HEK293 (cell line): ENCODE measurements around the gene TMEM181.

Experiments used
- ATF2 ChIP-seq: fragments of 450-650 bp; formaldehyde crosslinking; IDR thresholded peaks from 2 replicates; pipeline ENCODE4 v1.5.1; 2016; ENCODE audit warnings: missing biosample characterization, missing genetic modification characterization, low read depth
- CTCF ChIP-seq: fragments of 450-650 bp; formaldehyde crosslinking; IDR thresholded peaks from 2 replicates; pipeline ENCODE4 v1.5.1; 2016; ENCODE audit warnings: missing biosample characterization, missing genetic modification characterization
- ZBTB1 ChIP-seq: fragments of 450-650 bp; formaldehyde crosslinking; IDR thresholded peaks from 2 replicates; pipeline ENCODE4 v1.5.1; 2016; ENCODE audit warnings: missing biosample characterization, missing genetic modification characterization
- ZNF274 ChIP-seq, 2 experiments: fragments of 200-500 bp in 1 of 2; fragments of 450-650 bp in 1 of 2; sonication (Bioruptor generic) in 1 of 2; formaldehyde crosslinking in 1 of 2; IDR thresholded peaks; 2 replicates each; pipeline versions ENCODE4 v1.5.1 to v1.6.1; 2014 to 2016; ENCODE audit warnings: borderline replicate concordance in 1 of 2, inconsistent platforms in 1 of 2, low read length in 1 of 2, missing biosample characterization in 1 of 2, missing genetic modification characterization in 1 of 2
- ZNF549 ChIP-seq: fragments of 450-650 bp; IDR thresholded peaks from 2 replicates; pipeline ENCODE4 v1.5.1; 2018; ENCODE audit warnings: missing biosample characterization, missing genetic modification characterization, mild to moderate bottlenecking, inconsistent platforms, moderate library complexity
- ZNF670 ChIP-seq: fragments of 450-650 bp; formaldehyde crosslinking; IDR thresholded peaks from 2 replicates; pipeline ENCODE4 v1.5.1; 2016; ENCODE audit warnings: missing biosample characterization, missing genetic modification characterization, low read depth
- ZNF707 ChIP-seq: fragments of 450-650 bp; formaldehyde crosslinking; IDR thresholded peaks from 2 replicates; pipeline ENCODE4 v1.5.1; 2016; ENCODE audit warnings: missing biosample characterization, missing genetic modification characterization

DNA sequence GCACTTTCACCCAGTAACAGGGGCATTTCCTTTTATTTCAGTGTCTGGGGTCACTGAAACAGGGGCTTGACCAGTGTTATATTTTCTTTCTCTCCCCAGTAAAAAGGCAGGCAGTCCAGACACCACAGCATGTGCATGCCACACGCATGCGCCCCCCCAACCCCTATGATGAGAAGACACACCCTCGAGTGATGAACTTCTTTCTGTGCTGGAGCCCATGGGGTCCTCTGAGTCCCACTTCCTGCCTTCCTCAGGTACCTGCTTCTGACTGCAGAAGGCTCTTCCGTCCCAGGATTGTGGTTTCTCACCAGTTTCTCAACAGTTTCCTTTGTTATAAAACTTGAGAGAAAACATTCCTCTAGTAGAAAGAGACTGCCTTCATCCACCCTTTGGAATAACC lies 45.7 kb upstream of the TMEM181 start:
- TF ChIP-seq ZNF707 (no peak), ZNF274 (IDR thresholded peaks at IDR 0.05; ENCODE audit: low read length) (no peak), ZNF274 (tag by site-specific recombination; IDR thresholded peaks at IDR 0.05; ENCODE audit: borderline replicate concordance) (no peak), ZNF670 (tag by site-specific recombination) (no peak), ZBTB1 (no peak), CTCF (no peak), ATF2 (no peak), ZNF549 (tag by site-specific recombination) (no peak)
